T-helper 1 cell treated with Interleukin-12 subunit alpha and Interleukin-12 subunit beta and Interleukin-4 antibody, amounts not matched to agents 30 μg/mL and 1 μg/mL, for 36 hours (primary cell): ENCODE results near the gene KCNJ15.
"Not testable (repeated sequence)": the region's sequence is repeated elsewhere in the genome, so short reads cannot be mapped to it uniquely, and the experiment has no call there.

Experiments used
- H3K27ac Mint-ChIP-seq: one replicate; pipeline ENCODE4 v1.8.0; 2021; ENCODE audit warnings: mild to moderate bottlenecking, mixed read lengths
- H3K27me3 Mint-ChIP-seq: one replicate; pipeline ENCODE4 v1.8.0; 2021; ENCODE audit warnings: low read depth, mixed read lengths
- H3K36me3 Mint-ChIP-seq: one replicate; pipeline ENCODE4 v1.8.0; 2021; ENCODE audit warnings: low read depth, mixed read lengths
- H3K4me1 Mint-ChIP-seq: one replicate; pipeline ENCODE4 v1.8.0; 2021; ENCODE audit warnings: low read depth, mixed read lengths
- H3K4me3 Mint-ChIP-seq: one replicate; pipeline ENCODE4 v1.8.0; 2021; ENCODE audit warnings: mild to moderate bottlenecking, moderate library complexity, mixed read lengths
- H3K9me3 Mint-ChIP-seq: one replicate; pipeline ENCODE4 v1.8.0; 2021; ENCODE audit warnings: mixed read lengths

The KCNJ15 gene

GRCh38 chr21:38256599-38257302 lies at the start of gene KCNJ15:
Gene KCNJ15 (plus strand): TSS chr21:38256991. CDS start chr21:38299262, 42,271 bp downstream.
- no peak within 1 kb of the TSS for H3K4me3 Mint-ChIP-seq
- H3K27ac Mint-ChIP-seq, result no peak within 1 kb of the TSS
- H3K4me1 Mint-ChIP-seq, result no peaks in the 10 kb centered on the region
- peaks cover 56% of the 10 kb centered on the region for H3K27me3 Mint-ChIP-seq
- no peaks in the 10 kb centered on the region for H3K36me3 Mint-ChIP-seq
- no peaks in the 10 kb centered on the region for H3K9me3 Mint-ChIP-seq

GRCh38 chr21:38208118-38208517 lies 48.7 kb upstream of the KCNJ15 start:
- Mint-ChIP-seq H3K27me3 (peaks cover 13% of the 10 kb centered on the region), H3K36me3 (no peaks in the 10 kb centered on the region), H3K4me1 (peaks cover 2% of the 10 kb centered on the region), H3K4me3 (no peak overlapping the region), H3K27ac (no peak overlapping the region), H3K9me3 (no peaks in the 10 kb centered on the region)

- Mint-ChIP-seq H3K36me3 (no peaks in the 10 kb centered on the region), H3K4me1 (peaks cover 2% of the 10 kb centered on the region), H3K27ac (no peak overlapping the region), H3K4me3 (no peak overlapping the region), H3K9me3 (no peaks in the 10 kb centered on the region), H3K27me3 (peaks cover 13% of the 10 kb centered on the region)
Measured at GRCh38 chr21:38211321-38211720, 45.5 kb upstream of the KCNJ15 start.

- peaks cover 13% of the 10 kb centered on the region for H3K27me3 Mint-ChIP-seq
- no peak overlapping the region for H3K27ac Mint-ChIP-seq
Measured at GRCh38 chr21:38212706-38213105, 44.1 kb upstream of the KCNJ15 start.

GRCh38 chr21:38219049-38219628 lies 37.7 kb upstream of the KCNJ15 start:
- H3K4me1 Mint-ChIP-seq, result peaks cover 3% of the 10 kb centered on the region

More at GRCh38 chr21:38212706-38213105, 44.1 kb upstream of the KCNJ15 start:
- Mint-ChIP-seq H3K4me3 (no peak overlapping the region), H3K36me3 (no peaks in the 10 kb centered on the region), H3K4me1 (peaks cover 2% of the 10 kb centered on the region), H3K9me3 (no peaks in the 10 kb centered on the region)

GRCh38 chr21:38220270-38220737 lies 36.5 kb upstream of the KCNJ15 start:
- Mint-ChIP-seq H3K27me3 (no peaks in the 10 kb centered on the region), H3K4me1 (peaks cover 3% of the 10 kb centered on the region), H3K36me3 (no peaks in the 10 kb centered on the region), H3K27ac (no peak overlapping the region), H3K4me3 (no peak overlapping the region), H3K9me3 (peaks cover 28% of the 10 kb centered on the region)

More at GRCh38 chr21:38219049-38219628, 37.7 kb upstream of the KCNJ15 start:
- Mint-ChIP-seq H3K4me3 (no peak overlapping the region), H3K27ac (no peak overlapping the region), H3K27me3 (no peaks in the 10 kb centered on the region), H3K9me3 (peaks cover 19% of the 10 kb centered on the region), H3K36me3 (no peaks in the 10 kb centered on the region)

- Mint-ChIP-seq H3K4me3 (no peak overlapping the region), H3K9me3 (peaks cover 39% of the 10 kb centered on the region), H3K36me3 (no peaks in the 10 kb centered on the region), H3K27ac (no peak overlapping the region), H3K27me3 (no peaks in the 10 kb centered on the region), H3K4me1 (peaks cover 3% of the 10 kb centered on the region)
Measured at GRCh38 chr21:38221594-38221993, 35.2 kb upstream of the KCNJ15 start.

- Mint-ChIP-seq H3K4me3 (no peak overlapping the region), H3K9me3 (peaks cover 62% of the 10 kb centered on the region), H3K27me3 (no peaks in the 10 kb centered on the region), H3K4me1 (peaks cover 3% of the 10 kb centered on the region), H3K36me3 (peaks cover 5% of the 10 kb centered on the region), H3K27ac (no peak overlapping the region)
Measured at GRCh38 chr21:38223893-38224540, 32.8 kb upstream of the KCNJ15 start.

- H3K4me1 Mint-ChIP-seq, result no peaks in the 10 kb centered on the region
- no peak overlapping the region for H3K27ac Mint-ChIP-seq
- H3K27me3 Mint-ChIP-seq, result no peaks in the 10 kb centered on the region
- peaks cover 8% of the 10 kb centered on the region for H3K36me3 Mint-ChIP-seq
- no peak overlapping the region for H3K4me3 Mint-ChIP-seq
- peaks cover 88% of the 10 kb centered on the region for H3K9me3 Mint-ChIP-seq
Measured at GRCh38 chr21:38227401-38227800, 29.4 kb upstream of the KCNJ15 start.

- Mint-ChIP-seq H3K27me3 (no peaks in the 10 kb centered on the region), H3K9me3 (peaks cover 83% of the 10 kb centered on the region)
Measured at GRCh38 chr21:38228115-38228514, 28.7 kb upstream of the KCNJ15 start.

GRCh38 chr21:38228537-38228936 lies 28.3 kb upstream of the KCNJ15 start:
- H3K36me3 Mint-ChIP-seq, result peaks cover 8% of the 10 kb centered on the region
- H3K27ac Mint-ChIP-seq, result no peak overlapping the region
- no peak overlapping the region for H3K4me3 Mint-ChIP-seq
- H3K9me3 Mint-ChIP-seq, result peaks cover 83% of the 10 kb centered on the region
- no peaks in the 10 kb centered on the region for H3K27me3 Mint-ChIP-seq
- no peaks in the 10 kb centered on the region for H3K4me1 Mint-ChIP-seq

More at GRCh38 chr21:38228115-38228514, 28.7 kb upstream of the KCNJ15 start:
- Mint-ChIP-seq H3K4me3 (no peak overlapping the region), H3K4me1 (no peaks in the 10 kb centered on the region), H3K36me3 (peaks cover 8% of the 10 kb centered on the region), H3K27ac (no peak overlapping the region)

GRCh38 chr21:38229260-38229877 lies 27.4 kb upstream of the KCNJ15 start:
- H3K27me3 Mint-ChIP-seq, result no peaks in the 10 kb centered on the region
- H3K4me1 Mint-ChIP-seq, result no peaks in the 10 kb centered on the region
- peaks cover 81% of the 10 kb centered on the region for H3K9me3 Mint-ChIP-seq
- peaks cover 8% of the 10 kb centered on the region for H3K36me3 Mint-ChIP-seq
- H3K27ac Mint-ChIP-seq, result no peak overlapping the region
- no peak overlapping the region for H3K4me3 Mint-ChIP-seq

- H3K27me3 Mint-ChIP-seq, result no peaks in the 10 kb centered on the region
- H3K36me3 Mint-ChIP-seq, result peaks cover 2% of the 10 kb centered on the region
- H3K27ac Mint-ChIP-seq, result no peak overlapping the region
- H3K9me3 Mint-ChIP-seq, result peaks cover 35% of the 10 kb centered on the region
- no peak overlapping the region for H3K4me3 Mint-ChIP-seq
- no peaks in the 10 kb centered on the region for H3K4me1 Mint-ChIP-seq
Measured at GRCh38 chr21:38234395-38235142, 22.2 kb upstream of the KCNJ15 start.

- peaks cover 28% of the 10 kb centered on the region for H3K9me3 Mint-ChIP-seq
- not testable (repeated sequence) for H3K27me3 Mint-ChIP-seq, H3K27ac Mint-ChIP-seq, H3K4me3 Mint-ChIP-seq, H3K4me1 Mint-ChIP-seq, H3K36me3 Mint-ChIP-seq
Measured at GRCh38 chr21:38235251-38235650, 21.5 kb upstream of the KCNJ15 start.
